PC-3 (cell line): ENCODE data around the gene TUBA4B.

Experiments used
- EZH2 ChIP-seq: fragments of 300-600 bp; sonication (generic); IDR thresholded peaks from one replicate; pipeline ENCODE4 v1.6.1; 2017; ENCODE audit warnings: antibody characterized with exemption, mild to moderate bottlenecking, low read length; ENCODE audit not compliant: unreplicated experiment
- EZH2phosphoT487 ChIP-seq: fragments of 300-600 bp; sonication (generic); IDR thresholded peaks from 2 replicates; pipeline ENCODE4 v1.6.1; 2018; ENCODE audit warnings: mild to moderate bottlenecking, antibody characterized with exemption, low read length, borderline replicate concordance
- TF ChIP-seq, protein P1 (sequence below): fragments of 300-600 bp; sonication (generic); conservative IDR thresholded peaks from 2 replicates; pipeline ENCODE4 v1.5.1; 2017; ENCODE audit warnings: antibody characterized with exemption, low read depth, mild to moderate bottlenecking, low read length

DNA sequence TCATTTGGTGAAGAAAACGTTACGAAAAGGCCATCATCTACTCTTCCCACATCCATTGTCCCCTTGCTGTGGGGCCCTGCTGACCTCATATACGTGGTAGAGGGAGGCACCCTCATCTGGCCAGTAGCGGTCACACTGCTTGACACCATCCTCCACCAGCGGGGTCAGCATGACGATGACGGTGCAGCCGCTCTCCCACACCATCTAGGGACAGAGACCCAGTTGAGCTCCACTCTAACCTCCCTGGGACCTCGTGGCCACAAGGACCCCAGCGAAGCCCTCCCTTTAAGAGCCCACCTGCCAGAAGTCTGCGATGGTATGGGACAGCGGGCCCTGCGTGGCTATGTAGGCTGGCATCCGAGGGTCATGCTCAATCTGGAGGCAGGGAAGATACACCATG is 43.1 kb downstream of the TUBA4B start:
- TF ChIP-seq EZH2 (no peak), EZH2phosphoT487 (no peak)
- TF ChIP-seq, protein P1, sequence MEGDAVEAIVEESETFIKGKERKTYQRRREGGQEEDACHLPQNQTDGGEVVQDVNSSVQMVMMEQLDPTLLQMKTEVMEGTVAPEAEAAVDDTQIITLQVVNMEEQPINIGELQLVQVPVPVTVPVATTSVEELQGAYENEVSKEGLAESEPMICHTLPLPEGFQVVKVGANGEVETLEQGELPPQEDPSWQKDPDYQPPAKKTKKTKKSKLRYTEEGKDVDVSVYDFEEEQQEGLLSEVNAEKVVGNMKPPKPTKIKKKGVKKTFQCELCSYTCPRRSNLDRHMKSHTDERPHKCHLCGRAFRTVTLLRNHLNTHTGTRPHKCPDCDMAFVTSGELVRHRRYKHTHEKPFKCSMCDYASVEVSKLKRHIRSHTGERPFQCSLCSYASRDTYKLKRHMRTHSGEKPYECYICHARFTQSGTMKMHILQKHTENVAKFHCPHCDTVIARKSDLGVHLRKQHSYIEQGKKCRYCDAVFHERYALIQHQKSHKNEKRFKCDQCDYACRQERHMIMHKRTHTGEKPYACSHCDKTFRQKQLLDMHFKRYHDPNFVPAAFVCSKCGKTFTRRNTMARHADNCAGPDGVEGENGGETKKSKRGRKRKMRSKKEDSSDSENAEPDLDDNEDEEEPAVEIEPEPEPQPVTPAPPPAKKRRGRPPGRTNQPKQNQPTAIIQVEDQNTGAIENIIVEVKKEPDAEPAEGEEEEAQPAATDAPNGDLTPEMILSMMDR: no peak
